HG02759 (cell line): ENCODE results near the gene KLLN.
"Not testable (repeated sequence)": the region's sequence is repeated elsewhere in the genome, so short reads cannot be mapped to it uniquely, and the experiment has no call there.

ENCODE experiments used
- ATAC-seq: cut with Tn5 transposase; IDR thresholded peaks from one replicate; pipeline ENCODE4 v1.9.1; 2021; ENCODE audit warnings: mild to moderate bottlenecking, moderate library complexity; ENCODE audit not compliant: unreplicated experiment

KLLN gene

GRCh38 chr10:87863053-87863943 is at the start of gene KLLN, which contains the start of gene PTEN:
TSS of gene KLLN (minus strand) at chr10:87863533. CDS start at chr10:87862487, 1,046 bp downstream.
TSS of gene PTEN (plus strand) at chr10:87863625. CDS start at chr10:87864470, 845 bp downstream.
- ATAC-seq = peak; percentile 44

GRCh38 chr10:87903396-87903795 is 40.1 kb upstream of the KLLN start:
- not testable (repeated sequence) for ATAC-seq

- ATAC-seq = not testable (repeated sequence)
These were observed 34.6 kb upstream of the KLLN start for GRCh38 chr10:87897957-87898356.

GRCh38 chr10:87896216-87896615 is 32.9 kb upstream of the KLLN start:
- ATAC-seq = no peak

- no peak for ATAC-seq
These were observed 32.1 kb upstream of the KLLN start for GRCh38 chr10:87895430-87895829.

GRCh38 chr10:87887548-87888289 is 24.4 kb upstream of the KLLN start:
- no peak for ATAC-seq

GRCh38 chr10:87887146-87887545 is 23.8 kb upstream of the KLLN start:
- ATAC-seq = no peak

GRCh38 chr10:87886635-87887034 is 23.3 kb upstream of the KLLN start:
- no peak for ATAC-seq

- ATAC-seq = no peak
These were observed 19.4 kb upstream of the KLLN start for GRCh38 chr10:87882555-87883294.

GRCh38 chr10:87881373-87882059 is 18.2 kb upstream of the KLLN start:
- ATAC-seq = not testable (repeated sequence)

GRCh38 chr10:87880336-87880735 is 17.0 kb upstream of the KLLN start:
- ATAC-seq = no peak

- no peak for ATAC-seq
These were observed 15.5 kb upstream of the KLLN start for GRCh38 chr10:87878664-87879459.

GRCh38 chr10:87875929-87876571 is 12.7 kb upstream of the KLLN start:
- no peak for ATAC-seq

GRCh38 chr10:87873656-87874055 is 10.3 kb upstream of the KLLN start:
- ATAC-seq = no peak

GRCh38 chr10:87872828-87873227 is 9.5 kb upstream of the KLLN start:
- ATAC-seq = no peak

GRCh38 chr10:87869773-87870551 is 6.6 kb upstream of the KLLN start:
- no peak for ATAC-seq

GRCh38 chr10:87869139-87869538 is 5.8 kb upstream of the KLLN start:
- not testable (repeated sequence) for ATAC-seq

GRCh38 chr10:87868277-87868676 is 4.9 kb upstream of the KLLN start:
- no peak for ATAC-seq
